GM20000 (cell line): ENCODE measurements around the gene SLC12A6.

Experiments
- DNase-seq: peaks from one replicate; pipeline ENCODE4 v3.0.0; 2012; ENCODE audit warnings: low spot score
- CTCF ChIP-seq: IDR thresholded peaks from 2 replicates; pipeline ENCODE4 v1.5.1; 2012; ENCODE audit warnings: mild to moderate bottlenecking, control low read depth; ENCODE audit errors: extremely low read depth, missing control alignments

SLC12A6 gene

GRCh38 chr15:34297059-34297458 lies 40.5 kb downstream of the SLC12A6 start:
- no peak for TF ChIP-seq CTCF
- no peak for DNase-seq

- DNase-seq: no peak
- TF ChIP-seq CTCF: no peak
These were observed 45.0 kb downstream of the SLC12A6 start for GRCh38 chr15:34292621-34293020.

GRCh38 chr15:34284937-34285336 lies 52.6 kb downstream of the SLC12A6 start:
- no peak for DNase-seq
- TF ChIP-seq CTCF: no peak

GRCh38 chr15:34282384-34282783 lies 55.2 kb downstream of the SLC12A6 start:
- no peak for TF ChIP-seq CTCF
- DNase-seq: no peak

GRCh38 chr15:34280193-34280592 lies 57.4 kb downstream of the SLC12A6 start:
- no peak for DNase-seq
- no peak for TF ChIP-seq CTCF

GRCh38 chr15:34279368-34279767 lies 58.2 kb downstream of the SLC12A6 start:
- no peak for TF ChIP-seq CTCF
- no peak for DNase-seq

GRCh38 chr15:34275721-34276120 lies 61.9 kb downstream of the SLC12A6 start:
- no peak for DNase-seq
- TF ChIP-seq CTCF: no peak
